HTERT RPE-1 (cell line): Measurements from ENCODE around the gene SPSB1.

Source experiments
- in situ Hi-C: fragments of 300-500 bp; cut with MboI; formaldehyde crosslinking; loops from 4 replicates; pipeline ENCODE4 v1.14.3; 2020; ENCODE audit warnings: low sequenced_read_pairs

The SPSB1 gene

DNA sequence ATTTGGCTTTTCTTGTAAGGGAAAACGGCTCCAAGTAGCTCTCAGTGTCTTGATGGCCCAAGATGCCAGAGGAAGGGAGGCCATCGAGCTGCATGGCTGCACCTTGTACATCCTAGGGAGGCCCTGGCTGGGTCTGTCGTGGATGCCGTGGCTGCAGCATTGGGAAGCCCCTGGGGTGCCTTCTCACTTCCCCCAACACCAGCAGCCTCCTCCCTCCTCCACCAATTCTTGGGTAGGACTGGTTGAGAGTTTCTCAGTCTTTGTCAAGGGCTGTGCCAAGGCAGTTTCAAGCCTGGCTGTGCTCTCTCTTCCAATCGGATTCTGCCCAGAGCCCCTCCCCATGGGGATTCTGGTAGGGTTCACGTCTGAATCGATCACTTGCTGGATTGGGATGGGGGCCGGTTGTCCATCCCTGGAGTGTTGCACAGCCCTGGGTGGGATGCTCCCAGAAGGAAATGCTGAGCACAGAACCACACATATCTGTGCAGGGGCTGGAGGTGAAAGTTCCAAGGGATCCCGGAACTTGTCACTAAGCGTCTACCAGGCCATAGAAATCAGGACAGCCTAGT, 14.0 kb upstream of the SPSB1 start:
- in situ Hi-C loops, result loop anchor here (25.0 kb wide), 1 partner anchor 209 kb away; no protein-coding TSS in a partner anchor

DNA sequence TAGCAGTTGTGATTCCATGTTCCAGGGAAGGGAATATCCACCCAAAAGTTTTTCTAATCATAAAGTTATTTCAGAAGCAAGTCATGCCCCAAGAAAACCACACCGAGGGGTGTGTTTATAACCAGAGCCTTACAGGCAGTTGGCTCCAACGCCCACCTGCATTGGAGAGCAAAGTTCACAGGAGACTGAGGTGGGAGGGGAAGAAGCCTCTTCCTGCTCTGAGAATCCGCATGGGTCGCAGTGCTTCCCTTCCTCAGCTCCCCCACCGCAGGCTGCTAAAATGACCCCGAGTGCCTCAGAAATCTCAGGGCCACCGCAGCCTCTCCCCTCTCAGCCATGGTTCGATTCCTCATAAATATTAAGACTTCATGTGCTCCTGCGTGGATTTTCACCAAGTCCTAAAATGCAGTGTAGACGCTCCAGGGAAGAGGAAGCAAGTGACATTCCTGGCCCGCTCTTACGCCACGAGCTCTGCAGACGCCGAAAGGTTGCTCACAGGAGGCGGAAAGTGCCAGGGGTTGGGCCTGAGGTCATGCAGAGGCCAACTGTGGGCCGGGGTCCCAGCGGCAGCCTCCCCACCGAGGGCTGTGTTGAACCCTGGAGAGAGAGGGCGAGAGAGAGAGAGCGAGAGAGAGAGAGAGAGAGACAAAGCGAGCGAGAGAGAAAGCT, 13.4 kb upstream of the SPSB1 start:
- in situ Hi-C loops, result loop anchor here (25.0 kb wide), 1 partner anchor 208 kb away; no protein-coding TSS in a partner anchor

DNA sequence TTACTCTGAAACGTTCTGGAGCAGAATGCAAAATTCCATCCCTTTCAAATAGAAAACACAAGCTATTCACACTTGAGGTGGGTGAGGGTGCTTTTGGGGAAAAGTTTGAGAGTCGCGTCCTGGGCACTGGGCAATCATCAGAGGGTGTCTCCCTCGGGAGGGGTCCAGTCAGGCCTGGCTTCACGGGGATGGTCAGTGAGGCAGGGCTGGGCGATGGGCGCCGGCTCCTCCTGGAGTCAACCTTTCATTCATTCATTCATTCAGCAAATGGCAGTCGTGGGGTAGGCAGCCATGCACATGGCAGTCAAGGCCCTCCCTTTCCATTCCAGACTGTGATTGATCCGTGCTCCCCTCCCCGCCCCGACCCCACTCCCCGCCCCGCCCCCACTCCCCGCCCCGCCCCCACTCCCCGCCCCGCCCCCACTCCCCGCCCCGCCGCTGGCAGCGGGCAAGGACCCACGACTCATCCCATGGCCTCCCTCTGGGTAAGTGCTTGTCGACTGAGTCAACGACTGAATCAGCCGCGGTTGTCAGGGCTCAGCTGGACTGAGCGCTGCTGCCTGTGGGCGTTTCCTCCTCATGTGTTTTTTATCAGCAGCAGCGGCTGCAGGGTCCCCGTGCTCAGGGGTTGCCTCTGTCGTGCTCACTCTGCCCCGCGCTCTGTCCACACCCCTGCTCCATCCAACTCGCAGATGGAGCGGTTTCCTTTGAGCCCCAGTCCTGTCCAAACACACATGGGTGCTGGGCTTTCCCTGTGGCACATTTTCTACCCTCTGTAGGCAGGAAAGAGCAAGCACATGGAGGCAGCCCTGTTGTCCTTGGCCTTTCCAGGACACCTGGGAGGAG, 12.5 kb upstream of the SPSB1 start:
- in situ Hi-C loops, result loop anchor here (25.0 kb wide), 1 partner anchor 207 kb away; no protein-coding TSS in a partner anchor

DNA sequence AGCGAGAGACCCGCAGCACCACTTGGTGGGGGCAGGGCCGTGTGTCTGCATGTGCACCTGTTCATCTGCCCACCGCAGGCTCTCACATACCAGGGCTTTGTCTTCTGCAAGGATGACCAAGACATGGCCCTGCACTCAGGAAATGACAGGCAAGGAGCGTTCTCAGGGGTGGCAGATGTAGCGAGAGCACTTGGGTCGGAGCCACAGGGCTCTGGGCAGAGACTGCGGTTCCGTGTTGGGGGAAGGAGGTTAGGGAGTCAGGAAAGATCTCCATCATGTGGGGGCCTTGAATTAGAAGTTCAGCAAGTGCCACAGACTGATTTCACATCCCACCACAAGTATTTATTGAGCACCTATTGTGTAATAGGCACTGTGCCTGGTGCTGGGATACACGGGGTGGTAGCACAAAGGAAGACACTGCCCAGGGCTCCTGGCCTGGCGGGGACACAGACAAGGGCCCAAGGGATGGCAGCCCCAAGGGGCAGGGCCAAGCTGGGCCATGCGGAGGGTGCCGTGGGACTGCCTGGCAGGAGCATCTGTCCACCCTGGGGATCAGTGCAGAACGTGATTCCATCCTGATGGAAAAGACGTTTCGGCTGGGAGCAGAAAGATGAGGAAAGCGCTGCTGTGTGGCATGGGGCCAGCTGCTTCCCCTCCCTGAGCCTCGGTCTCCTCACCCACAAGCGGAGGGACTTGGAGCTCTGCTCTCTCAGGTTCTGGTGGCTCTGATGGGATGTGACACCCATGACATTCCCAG, 11.4 kb upstream of the SPSB1 start:
- in situ Hi-C loops, result loop anchor here (25.0 kb wide), 1 partner anchor 206 kb away; no protein-coding TSS in a partner anchor

DNA sequence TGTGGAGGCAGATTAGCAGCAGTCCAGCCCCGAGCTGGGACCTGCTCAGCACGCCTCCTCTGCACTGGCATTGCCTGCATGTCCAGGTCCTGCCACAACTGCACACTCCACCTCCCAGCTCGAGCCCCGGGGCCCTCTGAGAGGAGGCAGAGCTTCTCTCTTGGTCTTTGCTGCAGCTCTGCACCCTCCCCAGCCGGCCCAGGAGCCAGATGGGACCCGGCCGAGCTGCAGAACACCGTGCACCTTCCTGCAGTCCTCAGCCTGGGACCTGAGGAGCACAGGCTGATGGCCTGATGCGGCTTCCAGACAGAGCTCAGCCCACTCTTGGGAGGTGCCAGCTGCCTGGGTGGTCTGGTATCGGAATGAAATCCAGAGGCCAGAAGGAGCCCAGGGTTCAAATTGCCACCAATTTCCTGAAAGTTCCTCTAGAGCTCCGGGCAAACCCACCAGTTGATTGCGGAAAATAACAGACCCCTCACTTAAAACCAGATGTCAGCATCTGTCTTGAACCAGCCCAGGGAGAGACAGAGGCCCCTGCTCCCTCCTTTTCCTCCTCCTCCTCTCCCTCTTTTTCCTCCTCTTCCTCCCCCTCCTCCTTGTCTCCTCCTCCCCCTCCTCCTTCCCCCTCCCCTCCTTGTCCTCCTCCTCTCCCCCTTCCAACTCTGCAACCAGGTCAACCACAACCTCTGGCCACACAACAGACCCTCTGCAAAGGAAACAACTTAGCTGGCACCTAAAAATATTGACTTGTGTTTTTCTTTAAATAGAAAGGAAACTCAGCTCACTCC, 10.6 kb upstream of the SPSB1 start:
- in situ Hi-C loops, result loop anchor here (25.0 kb wide), 1 partner anchor 205 kb away; no protein-coding TSS in a partner anchor

DNA sequence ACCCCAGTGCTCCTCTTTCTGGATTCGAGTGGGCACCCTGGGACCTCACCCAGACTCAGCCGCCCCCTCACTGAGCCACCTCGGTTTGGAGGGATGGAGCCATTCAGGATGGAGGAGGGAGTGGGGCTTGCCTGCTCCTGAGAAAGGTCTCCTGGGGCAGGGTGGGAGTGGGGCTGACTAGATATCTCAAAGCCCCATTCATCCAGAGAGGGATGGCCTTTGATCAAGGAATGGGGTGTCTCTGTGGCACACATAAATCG, 10.1 kb upstream of the SPSB1 start:
- in situ Hi-C loops, result loop anchor here (25.0 kb wide), 1 partner anchor 205 kb away; no protein-coding TSS in a partner anchor

DNA sequence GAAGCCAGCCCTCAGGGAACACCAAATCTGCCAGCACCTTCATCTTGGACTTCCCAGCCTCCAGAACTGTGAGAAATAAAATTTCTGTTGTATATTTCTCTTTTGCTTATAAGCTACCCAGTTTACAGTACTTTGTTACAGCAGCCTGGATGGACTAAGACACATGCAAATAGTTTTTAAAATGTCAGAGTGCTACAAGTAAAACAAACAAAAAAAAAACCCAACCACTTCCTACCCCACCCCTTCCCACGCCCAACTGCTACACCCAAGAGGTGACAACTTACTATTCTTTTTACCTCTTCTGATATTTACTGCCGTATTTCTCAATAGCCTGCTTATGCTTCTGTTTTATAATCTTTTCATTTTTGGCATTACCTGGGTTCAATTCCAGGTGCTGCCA, 8.6 kb upstream of the SPSB1 start:
- in situ Hi-C loops, result loop anchor here (25.0 kb wide), 1 partner anchor 203 kb away; no protein-coding TSS in a partner anchor

DNA sequence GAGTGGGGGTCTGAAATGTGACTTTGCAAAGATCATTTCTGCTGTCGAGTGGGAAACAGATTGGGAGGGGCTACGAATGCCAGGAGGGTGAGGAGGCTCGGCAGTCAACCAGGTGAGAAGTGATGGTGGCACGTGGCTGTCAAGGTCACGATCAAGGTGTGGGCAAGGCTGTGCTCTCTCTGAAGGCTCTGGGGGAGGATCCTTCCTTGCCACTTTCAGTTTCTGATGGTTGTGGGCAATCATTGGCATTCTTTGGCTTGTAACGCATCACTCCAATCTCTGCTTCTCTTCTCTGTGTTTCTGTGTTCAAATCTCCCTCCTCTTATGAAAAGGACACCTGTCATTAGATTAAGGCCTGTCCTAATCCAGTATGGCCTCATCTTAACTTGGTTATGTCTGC, 6.1 kb upstream of the SPSB1 start:
- in situ Hi-C loops, result loop anchor here (25.0 kb wide), 1 partner anchor 201 kb away; no protein-coding TSS in a partner anchor

DNA sequence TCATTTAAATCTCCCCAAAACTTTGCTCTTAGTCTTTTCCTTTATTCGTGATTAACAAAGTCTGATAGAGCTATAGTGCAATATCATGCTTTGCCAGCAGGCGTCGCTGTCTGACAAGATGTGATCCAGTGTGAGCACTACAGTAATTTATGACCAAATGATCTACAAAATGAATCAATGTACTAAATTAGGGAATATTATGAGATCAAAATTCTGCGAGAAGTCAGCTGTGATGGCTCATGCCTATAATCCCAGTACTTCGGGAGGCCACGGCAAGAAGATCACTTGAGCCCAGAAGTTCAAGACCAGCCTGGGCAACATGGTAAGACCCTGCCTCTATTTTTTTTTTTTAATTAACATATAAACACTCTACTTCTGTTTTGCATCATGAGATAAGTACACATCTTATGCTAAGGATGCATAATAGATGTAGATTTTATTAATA, 3.6 kb upstream of the SPSB1 start:
- in situ Hi-C loops, result loop anchor here (25.0 kb wide), 1 partner anchor 198 kb away; no protein-coding TSS in a partner anchor

DNA sequence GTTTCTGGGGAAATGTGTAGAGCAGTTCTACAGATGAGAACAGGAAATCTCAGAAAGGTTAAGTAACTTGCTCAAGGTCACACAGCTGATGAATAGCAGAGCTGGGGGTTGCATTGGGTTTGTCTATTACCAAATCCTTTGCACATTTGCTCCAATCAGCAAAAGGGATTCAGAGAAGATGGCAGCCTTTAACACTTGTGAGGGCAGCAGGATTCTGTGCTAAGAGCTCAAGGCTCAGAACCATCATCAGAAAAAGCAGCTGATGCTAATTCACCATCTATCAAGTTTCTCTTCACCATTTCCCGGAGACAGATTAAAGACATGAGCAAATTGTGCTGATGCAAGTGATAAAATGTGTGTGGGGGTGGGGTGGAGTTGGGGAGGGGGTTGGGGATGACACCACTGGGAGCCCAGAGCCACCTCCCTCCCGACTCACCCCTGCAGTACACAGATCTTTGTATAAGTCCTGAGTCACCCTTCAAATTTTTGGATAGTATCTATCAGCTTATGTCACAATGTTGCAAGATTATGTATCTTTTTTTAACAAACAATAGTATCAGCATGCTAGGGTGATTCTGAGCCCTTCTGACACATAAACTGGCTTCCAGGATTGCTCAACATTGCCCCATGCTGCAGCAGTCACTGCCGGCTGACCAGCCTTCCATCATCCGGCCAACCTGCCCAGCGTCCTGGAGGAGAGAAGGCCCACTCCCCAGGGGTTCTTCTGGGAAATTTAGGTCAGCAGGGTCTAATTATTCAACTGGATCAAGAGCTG, 2.8 kb upstream of the SPSB1 start:
- in situ Hi-C loops, result loop anchor here (25.0 kb wide), 1 partner anchor 197 kb away; no protein-coding TSS in a partner anchor

DNA sequence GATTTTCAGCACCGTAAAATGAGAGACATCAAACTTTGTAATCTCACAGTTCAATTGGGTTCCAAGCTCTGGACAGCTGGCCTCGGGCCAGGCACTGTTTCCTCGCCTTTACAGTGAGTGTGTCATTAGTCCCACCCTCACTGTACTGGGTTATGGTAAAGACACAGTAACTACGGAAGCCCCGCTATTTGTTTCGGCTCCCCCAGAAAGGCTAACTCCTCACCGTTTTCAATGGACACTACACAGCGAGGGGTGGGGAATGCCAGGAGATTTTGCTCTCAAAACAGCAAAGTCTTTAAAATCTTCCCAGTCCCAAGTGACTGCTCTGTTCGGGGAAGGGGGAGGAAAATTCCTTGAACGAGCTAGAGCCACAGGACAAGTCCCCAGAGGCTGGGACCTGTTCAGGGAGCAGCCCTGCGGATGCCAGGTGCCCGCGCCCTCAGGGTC, 757 bp upstream of the SPSB1 start:
- in situ Hi-C loops, result loop anchor here (25.0 kb wide), 1 partner anchor 195 kb away; no protein-coding TSS in a partner anchor

DNA sequence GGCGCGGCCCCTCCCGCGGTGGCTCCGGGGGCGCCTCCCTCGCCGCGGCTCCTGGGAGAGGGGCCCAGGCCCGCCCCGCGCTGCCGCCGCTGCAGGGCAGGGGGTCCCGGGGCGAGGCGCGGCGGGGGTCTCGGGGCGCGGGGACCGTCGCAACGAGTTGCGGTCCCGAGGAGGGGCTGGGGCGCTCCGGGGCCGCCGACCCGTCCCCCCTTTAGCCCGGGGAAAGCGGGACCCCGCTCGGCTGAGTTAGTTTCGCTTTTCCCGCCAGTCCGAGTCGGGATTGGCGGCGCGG, 493 bp downstream of the SPSB1 start:
- in situ Hi-C loops, result loop anchor here (25.0 kb wide), 1 partner anchor 194 kb away; no protein-coding TSS in a partner anchor

DNA sequence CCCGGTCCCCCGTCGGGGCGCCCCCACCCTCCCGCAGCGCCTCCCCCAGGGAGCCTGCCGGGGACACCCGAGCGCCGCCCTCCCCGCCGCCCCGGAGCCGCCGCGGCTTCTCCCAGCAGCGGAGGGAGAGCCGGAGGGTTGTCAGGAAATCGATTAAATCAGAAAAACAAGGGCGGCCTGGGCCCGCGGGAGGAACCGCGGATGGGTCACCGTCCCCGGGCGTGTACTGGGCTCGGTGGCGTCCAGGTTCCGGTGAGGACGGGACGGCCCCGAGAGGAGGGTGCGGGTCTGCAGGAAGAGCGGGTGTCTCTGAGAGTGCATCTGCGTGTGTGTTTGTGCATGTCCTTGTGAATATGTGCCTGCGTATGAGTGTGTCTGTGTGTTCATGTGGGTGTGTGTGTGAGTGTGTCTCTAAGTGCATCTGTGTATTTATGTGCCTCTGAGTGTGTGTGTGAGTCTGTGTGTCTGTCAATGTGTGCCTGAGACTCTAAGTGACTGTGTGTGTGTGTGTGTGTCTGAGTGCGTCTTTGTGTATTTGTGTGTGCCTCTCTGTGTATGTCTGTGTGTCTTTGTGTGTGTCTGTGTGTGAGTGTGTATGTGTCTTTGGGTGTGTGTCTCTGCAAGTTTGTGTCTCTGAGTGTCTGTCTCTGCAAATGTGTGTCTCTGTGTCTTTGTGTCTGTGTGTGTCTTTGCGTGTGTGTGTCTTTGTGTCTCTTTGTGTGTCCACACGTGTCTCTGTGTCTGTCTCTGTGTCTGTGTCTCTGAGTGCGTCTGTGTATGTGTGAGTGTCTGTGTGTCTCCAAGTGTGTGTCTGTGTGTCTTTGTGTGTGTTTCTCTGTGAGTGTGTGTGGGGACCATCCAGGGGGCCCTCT, 1.1 kb downstream of the SPSB1 start:
- in situ Hi-C loops, result loop anchor here (25.0 kb wide), 1 partner anchor 194 kb away; no protein-coding TSS in a partner anchor

DNA sequence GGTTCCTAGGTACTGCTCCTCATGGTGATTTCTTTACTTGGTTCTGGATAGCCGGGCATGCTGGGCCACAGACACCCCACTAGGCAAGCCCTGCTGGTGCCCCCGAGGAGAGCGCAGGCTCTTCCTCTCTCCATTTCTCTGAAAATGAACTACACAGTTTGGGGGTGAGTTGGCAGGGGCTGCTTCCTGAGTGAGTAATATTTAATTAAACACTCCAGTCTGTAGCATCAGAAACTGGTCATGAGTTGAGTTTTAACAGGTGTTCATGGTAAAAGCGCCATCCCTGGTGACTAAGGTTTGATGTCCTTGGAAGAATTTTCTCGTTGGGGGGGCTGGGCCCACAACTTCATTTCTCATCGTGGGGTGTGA, 1.7 kb downstream of the SPSB1 start:
- in situ Hi-C loops, result loop anchor here (25.0 kb wide), 1 partner anchor 193 kb away; no protein-coding TSS in a partner anchor

DNA sequence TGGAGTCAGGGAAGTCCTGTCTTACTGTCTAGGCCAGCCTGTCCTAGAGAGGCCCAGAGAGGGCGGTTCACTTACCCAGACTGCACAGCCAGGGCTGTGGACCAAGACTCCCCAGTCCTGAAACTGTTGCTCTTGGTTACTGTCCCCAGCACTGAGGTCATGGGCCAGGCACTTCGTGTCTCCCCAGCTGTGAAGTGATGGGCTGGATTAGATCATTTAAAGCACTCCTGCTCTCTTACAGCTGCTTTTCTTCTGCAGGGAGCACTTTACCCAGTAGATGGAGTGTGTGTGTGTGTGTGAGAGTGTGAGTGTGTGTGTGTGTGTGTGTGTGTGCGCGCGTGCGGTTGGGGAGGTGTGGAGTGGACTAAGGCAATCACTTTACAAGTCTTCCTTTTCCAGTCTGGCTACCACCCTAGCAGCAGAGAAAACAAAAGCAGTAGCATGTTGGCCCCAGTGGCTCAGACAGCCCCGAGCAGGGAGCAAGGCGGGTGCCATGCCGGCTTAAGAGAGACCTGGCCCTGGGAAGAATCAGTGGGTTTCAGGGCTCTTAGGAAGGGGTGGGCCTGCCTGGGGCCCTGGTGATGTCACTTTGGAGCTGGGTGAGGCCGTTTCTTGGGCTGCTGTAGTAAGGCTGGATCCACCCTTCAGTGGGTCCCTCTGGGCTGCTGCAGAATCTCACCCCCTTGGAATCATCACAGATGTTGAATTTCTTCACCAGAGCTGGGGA, 2.4 kb downstream of the SPSB1 start:
- in situ Hi-C loops, result loop anchor here (25.0 kb wide), 1 partner anchor 192 kb away; no protein-coding TSS in a partner anchor

DNA sequence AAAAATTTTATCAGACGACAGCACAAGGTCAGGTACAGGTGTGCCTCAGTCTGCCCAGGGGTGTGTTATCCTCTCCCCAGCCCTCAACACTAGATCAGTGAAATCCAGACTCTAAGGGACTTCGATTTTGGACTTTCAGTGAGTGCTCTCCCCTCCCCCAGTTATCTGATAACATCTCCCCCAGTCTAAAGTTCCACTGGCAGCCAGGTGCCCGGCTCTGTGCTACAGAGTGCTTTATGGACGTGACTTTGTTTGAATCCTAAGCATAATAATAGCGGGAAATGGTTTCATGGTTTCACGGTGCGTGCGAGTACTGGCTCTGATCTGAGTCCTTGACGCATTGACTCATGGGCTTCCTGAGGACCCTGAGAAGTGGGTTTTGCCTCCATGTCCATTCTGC, 3.2 kb downstream of the SPSB1 start:
- in situ Hi-C loops, result loop anchor here (25.0 kb wide), 1 partner anchor 191 kb away; no protein-coding TSS in a partner anchor

DNA sequence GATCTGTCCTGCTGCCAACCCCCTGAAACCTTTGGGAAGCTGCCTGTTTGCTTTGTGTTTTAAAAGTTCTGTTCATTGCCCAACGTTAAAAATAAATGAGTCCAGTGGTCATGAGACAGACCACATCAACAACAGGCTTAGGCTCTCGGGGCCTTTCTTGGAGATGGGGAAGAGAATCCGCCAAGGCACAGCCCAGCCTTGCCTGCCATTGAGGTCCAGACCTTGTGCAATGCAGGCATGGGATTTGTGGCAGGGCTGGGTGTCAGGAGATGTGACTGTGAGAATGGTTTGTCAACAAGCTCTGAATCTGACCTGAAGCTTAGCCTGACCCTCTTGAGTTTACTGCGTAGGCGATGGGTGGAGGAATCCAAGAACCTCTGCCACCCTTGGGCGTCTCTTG, 4.2 kb downstream of the SPSB1 start:
- in situ Hi-C loops, result loop anchor here (25.0 kb wide), 1 partner anchor 190 kb away; no protein-coding TSS in a partner anchor
